Inferior parietal cortex (tissue), 1 donor: ENCODE results near the gene SUMO4.
"Not testable (repeated sequence)": the region's sequence is repeated elsewhere in the genome, so short reads cannot be mapped to it uniquely, and the experiment has no call there.

ENCODE experiments used
- DNase-seq: peaks from one replicate; pipeline ENCODE4 v3.0.0-alpha.2; 2016; ENCODE audit errors: extremely low spot score

The SUMO4 gene

GRCh38 chr6:149431905-149432775 is 32.1 kb downstream of the SUMO4 start:
- DNase-seq, result peak; percentile 96

- DNase-seq, result no peak
Measured at GRCh38 chr6:149433405-149433804, 33.3 kb downstream of the SUMO4 start.

- no peak for DNase-seq
Measured at GRCh38 chr6:149433881-149434280, 33.8 kb downstream of the SUMO4 start.

GRCh38 chr6:149435919-149436586 is 36.0 kb downstream of the SUMO4 start:
- no peak for DNase-seq

- DNase-seq, result no peak
Measured at GRCh38 chr6:149436647-149437046, 36.6 kb downstream of the SUMO4 start.

- DNase-seq, result no peak
Measured at GRCh38 chr6:149437212-149437611, 37.1 kb downstream of the SUMO4 start.

GRCh38 chr6:149438855-149439254 is 38.8 kb downstream of the SUMO4 start:
- no peak for DNase-seq

GRCh38 chr6:149439626-149440025 is 39.6 kb downstream of the SUMO4 start:
- no peak for DNase-seq

- DNase-seq, result no peak
Measured at GRCh38 chr6:149440735-149441671, 40.9 kb downstream of the SUMO4 start.

- no peak for DNase-seq
Measured at GRCh38 chr6:149441740-149442139, 41.7 kb downstream of the SUMO4 start.

GRCh38 chr6:149443411-149444181 is 43.5 kb downstream of the SUMO4 start:
- DNase-seq, result no peak

GRCh38 chr6:149444360-149445094 is 44.5 kb downstream of the SUMO4 start:
- DNase-seq, result not testable (repeated sequence)

- DNase-seq, result no peak
Measured at GRCh38 chr6:149445095-149445466, 45.0 kb downstream of the SUMO4 start.

GRCh38 chr6:149445573-149445972 is 45.5 kb downstream of the SUMO4 start:
- DNase-seq, result no peak

- no peak for DNase-seq
Measured at GRCh38 chr6:149446791-149447376, 46.8 kb downstream of the SUMO4 start.

- no peak for DNase-seq
Measured at GRCh38 chr6:149448821-149449453, 48.9 kb downstream of the SUMO4 start.

GRCh38 chr6:149449831-149450678 is 50.0 kb downstream of the SUMO4 start:
- DNase-seq, result no peak
